ENCODE data around the gene NREP.
A peak's percentile ranks its signal among the peaks of the same experiment; 100 is the strongest.

Gene NREP

DNA sequence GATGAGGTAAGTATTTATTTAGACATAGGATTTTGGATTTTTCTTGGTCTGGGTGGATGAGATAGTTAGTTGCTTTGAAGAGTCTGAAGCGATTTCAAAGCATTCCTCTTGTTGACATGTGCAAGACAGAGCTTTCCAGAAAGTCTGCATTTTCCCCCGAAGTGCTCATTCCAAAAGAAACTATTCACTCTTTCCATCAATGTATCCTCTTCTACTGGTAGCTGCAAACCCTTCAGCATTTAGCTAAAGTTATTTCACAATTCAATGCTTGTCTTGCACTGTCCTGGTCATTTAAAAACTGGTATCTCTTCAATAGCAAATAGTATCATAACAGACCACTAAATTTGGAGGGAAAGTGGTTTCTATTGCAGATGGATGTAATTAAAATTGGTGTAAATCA lies 13.0 kb downstream of the NREP start:
- TF ChIP-seq, protein P1, sequence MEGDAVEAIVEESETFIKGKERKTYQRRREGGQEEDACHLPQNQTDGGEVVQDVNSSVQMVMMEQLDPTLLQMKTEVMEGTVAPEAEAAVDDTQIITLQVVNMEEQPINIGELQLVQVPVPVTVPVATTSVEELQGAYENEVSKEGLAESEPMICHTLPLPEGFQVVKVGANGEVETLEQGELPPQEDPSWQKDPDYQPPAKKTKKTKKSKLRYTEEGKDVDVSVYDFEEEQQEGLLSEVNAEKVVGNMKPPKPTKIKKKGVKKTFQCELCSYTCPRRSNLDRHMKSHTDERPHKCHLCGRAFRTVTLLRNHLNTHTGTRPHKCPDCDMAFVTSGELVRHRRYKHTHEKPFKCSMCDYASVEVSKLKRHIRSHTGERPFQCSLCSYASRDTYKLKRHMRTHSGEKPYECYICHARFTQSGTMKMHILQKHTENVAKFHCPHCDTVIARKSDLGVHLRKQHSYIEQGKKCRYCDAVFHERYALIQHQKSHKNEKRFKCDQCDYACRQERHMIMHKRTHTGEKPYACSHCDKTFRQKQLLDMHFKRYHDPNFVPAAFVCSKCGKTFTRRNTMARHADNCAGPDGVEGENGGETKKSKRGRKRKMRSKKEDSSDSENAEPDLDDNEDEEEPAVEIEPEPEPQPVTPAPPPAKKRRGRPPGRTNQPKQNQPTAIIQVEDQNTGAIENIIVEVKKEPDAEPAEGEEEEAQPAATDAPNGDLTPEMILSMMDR (conservative IDR thresholded peaks at IDR 0.05; ENCODE audit: control insufficient read depth, insufficient read depth, low read depth, low read length), result no peak
- H3K4me3 ChIP-seq (ENCODE audit: control insufficient read depth, low read depth, low read length), result no peak overlapping the region
- peak; percentile 58 for DNase-seq (ENCODE audit: low read depth)

DNA sequence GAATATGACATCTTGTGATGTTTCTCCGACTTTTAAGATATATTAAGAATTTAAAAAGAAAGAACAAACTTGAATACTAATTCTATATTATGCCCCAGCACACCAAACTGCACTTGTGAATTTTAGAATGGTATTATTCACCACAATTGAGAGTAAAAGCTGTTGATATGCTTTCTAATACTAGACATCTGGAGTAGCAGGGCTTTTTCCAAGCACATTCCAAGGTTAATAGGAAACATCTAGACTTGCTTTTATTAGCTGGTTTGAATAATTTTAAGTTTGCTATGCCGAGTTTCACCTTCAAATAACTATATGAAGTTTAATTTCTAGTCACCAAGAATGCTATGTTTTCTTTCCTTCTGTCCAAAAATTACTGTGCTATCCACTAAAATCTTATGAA lies 13.5 kb downstream of the NREP start:
- no peak overlapping the region for H3K4me3 ChIP-seq (ENCODE audit: control insufficient read depth, low read depth, low read length)
- peak; percentile 38 for DNase-seq (ENCODE audit: low read depth)
- TF ChIP-seq, protein P1 (conservative IDR thresholded peaks at IDR 0.05; ENCODE audit: control insufficient read depth, insufficient read depth, low read depth, low read length), result no peak

DNA sequence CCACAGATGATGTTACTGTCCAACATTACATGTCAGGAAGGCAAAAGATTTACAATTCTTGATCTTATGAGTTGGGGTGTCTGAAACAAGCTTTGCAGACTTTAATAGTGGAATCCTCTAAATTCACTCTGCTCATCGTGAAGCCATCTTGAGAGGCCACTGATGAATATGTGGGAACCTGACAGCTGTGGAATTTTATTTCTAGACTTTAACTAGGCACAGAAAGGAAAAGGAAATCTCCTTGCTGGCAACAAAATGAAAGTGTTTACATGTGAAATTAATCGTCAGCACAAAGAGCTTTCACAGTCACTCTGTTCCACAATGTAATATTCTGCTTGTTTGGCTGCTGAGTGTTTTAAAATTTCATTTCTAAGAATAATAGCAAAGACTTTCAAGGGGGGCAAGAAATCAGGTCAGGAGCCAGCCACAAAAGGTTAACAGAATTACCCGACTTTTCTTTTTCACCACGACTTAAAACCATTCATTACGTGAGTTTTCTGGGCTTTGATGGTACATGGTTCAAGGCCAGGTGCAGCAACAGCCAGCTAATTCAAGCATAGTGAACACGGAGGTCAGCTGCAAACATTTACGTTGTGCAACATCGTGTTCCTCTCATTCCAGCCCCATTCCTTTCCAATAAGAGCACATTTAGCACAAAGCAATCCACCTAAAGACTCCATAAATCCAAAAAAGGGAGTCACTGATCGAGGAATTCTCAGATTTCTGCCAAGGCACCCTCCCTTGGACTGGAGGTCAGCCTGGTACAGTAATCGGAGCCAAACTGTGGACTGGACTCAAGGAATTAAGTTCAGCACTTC lies 14.6 kb downstream of the NREP start:
- TF ChIP-seq, protein P1 (conservative IDR thresholded peaks at IDR 0.05; ENCODE audit: control insufficient read depth, insufficient read depth, low read depth, low read length), result no peak
- peak; percentile 96 for DNase-seq (ENCODE audit: low read depth)
- H3K4me3 ChIP-seq (ENCODE audit: control insufficient read depth, low read depth, low read length), result no peak overlapping the region

DNA sequence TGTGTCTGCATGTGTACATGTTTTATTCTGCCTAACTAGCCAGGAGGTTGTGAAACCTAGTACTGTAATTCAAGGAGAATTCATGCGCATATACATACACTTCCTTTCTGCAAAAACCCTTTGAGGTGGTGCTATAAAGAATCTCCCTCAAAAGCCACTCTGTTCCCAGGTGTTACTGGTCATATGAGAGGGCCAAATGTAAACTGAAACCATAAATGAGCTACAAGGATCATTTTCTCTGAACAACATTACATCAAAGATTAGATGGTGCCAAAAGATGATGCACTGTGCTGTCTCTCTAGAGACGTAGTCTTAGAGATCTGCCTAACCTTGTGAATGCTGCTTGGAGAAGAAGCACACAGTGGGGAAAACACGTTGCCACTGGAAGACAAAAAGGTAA lies 15.7 kb downstream of the NREP start:
- H3K4me3 ChIP-seq (ENCODE audit: control insufficient read depth, low read depth, low read length), result no peak overlapping the region
- TF ChIP-seq, protein P1 (conservative IDR thresholded peaks at IDR 0.05; ENCODE audit: control insufficient read depth, insufficient read depth, low read depth, low read length), result no peak
- peak; percentile 88 for DNase-seq (ENCODE audit: low read depth)

DNA sequence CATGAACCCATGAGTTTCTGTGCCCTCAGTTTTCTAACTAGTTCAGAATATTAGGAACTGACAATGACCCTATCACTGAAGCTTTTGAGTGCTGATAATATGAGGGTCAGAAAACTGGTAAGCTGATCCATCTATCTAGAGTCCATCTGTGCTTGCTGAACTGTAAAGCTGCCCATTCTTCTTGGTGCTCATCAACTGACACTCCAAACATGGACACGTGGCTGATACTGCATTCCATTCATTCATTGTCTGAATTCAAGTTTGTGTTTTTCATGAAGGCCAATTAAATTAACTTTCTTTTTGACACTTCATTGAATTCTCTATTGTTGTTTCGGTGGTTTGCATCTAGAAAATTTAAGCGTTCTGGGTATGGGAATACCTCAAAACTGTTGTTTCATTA lies 17.6 kb downstream of the NREP start:
- TF ChIP-seq, protein P1 (conservative IDR thresholded peaks at IDR 0.05; ENCODE audit: control insufficient read depth, insufficient read depth, low read depth, low read length), result no peak
- no peak for DNase-seq (ENCODE audit: low read depth)
- H3K4me3 ChIP-seq (ENCODE audit: control insufficient read depth, low read depth, low read length), result no peak overlapping the region

DNA sequence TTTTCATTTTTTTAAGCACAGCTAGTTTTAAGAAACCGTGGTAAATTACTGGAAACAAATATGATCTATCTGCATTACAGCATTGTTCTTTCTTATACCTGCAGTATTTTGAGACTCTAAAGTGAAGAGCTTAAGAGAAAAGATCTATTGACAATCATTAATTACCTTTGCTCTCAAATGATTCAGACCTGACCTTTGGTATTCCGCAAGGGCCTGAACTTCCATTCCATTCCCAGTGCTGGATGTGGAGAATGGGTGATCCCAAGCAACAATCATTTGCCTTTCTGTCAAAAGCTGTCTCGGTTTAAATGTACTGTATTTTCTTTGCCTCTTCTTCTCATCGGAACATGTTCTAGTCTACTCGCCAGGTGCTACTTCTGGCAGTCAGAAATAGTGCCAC lies 18.9 kb downstream of the NREP start:
- no peak overlapping the region for H3K4me3 ChIP-seq (ENCODE audit: control insufficient read depth, low read depth, low read length)
- DNase-seq (ENCODE audit: low read depth), result peak; percentile 54
- TF ChIP-seq, protein P1 (conservative IDR thresholded peaks at IDR 0.05; ENCODE audit: control insufficient read depth, insufficient read depth, low read depth, low read length), result no peak
